Kidney epithelial cell (primary cell): Measurements from ENCODE around the gene KCTD16. TPM values are rescaled to one million over a fixed set of nuclear protein-coding genes. Genes with fewer than 3 reads are reported as not detected.

Source experiments
- DNase-seq: peaks from one replicate; pipeline ENCODE4 v3.0.0-alpha.2; 2010; ENCODE audit warnings: low read depth
- H3K27me3 ChIP-seq: 2 replicates; pipeline ENCODE4 v1.6.0; 2011; ENCODE audit warnings: low read length; ENCODE audit not compliant: control insufficient read depth, insufficient read depth
- H3K36me3 ChIP-seq: 2 replicates; pipeline ENCODE4 v1.5.1; 2011; ENCODE audit warnings: low read length; ENCODE audit not compliant: control insufficient read depth, insufficient read depth
- H3K4me3 ChIP-seq: 2 replicates; pipeline ENCODE4 v1.5.1; 2011; ENCODE audit warnings: low read depth, mild to moderate bottlenecking, control low read depth, low read length
- CTCF ChIP-seq: IDR thresholded peaks from 2 replicates; pipeline ENCODE4 v1.5.1; 2011; ENCODE audit warnings: mild to moderate bottlenecking, moderate library complexity, low read length, control low read depth, inconsistent platforms; ENCODE audit not compliant: insufficient read depth, poor library complexity, severe bottlenecking
- total RNA-seq: library from RNA; depleted of rRNA; stranded (reverse); fragments of >200 nt; gene quantifications from 2 replicates; pipeline ENCODE4 v1.2.3, GENCODE V29; 2015

KCTD16 gene
- total RNA-seq, 1 donor from 2014 or later: 1.4 TPM

- no peaks in the 10 kb centered on the region for H3K36me3 ChIP-seq
- no peaks in the 10 kb centered on the region for H3K27me3 ChIP-seq
- H3K4me3 ChIP-seq: no peak overlapping the region
- TF ChIP-seq CTCF: no peak
- no peak for DNase-seq
Observed at GRCh38 chr5:144265643-144266247, 95.1 kb downstream of the KCTD16 start.

- Histone ChIP-seq H3K27me3 (no peaks in the 10 kb centered on the region), H3K36me3 (no peaks in the 10 kb centered on the region), H3K4me3 (no peak overlapping the region)
- TF ChIP-seq CTCF: no peak
- no peak for DNase-seq
Observed at GRCh38 chr5:144267961-144268513, 97.4 kb downstream of the KCTD16 start.

- Histone ChIP-seq H3K36me3 (no peaks in the 10 kb centered on the region), H3K4me3 (no peak overlapping the region), H3K27me3 (no peaks in the 10 kb centered on the region)
- no peak for TF ChIP-seq CTCF
- DNase-seq: no peak
Observed at GRCh38 chr5:144273232-144274027, 102.8 kb downstream of the KCTD16 start.

- TF ChIP-seq CTCF: no peak
- no peak for DNase-seq
- no peaks in the 10 kb centered on the region for H3K36me3 ChIP-seq
- H3K27me3 ChIP-seq: no peaks in the 10 kb centered on the region
- no peak overlapping the region for H3K4me3 ChIP-seq
Observed at GRCh38 chr5:144275329-144275728, 104.7 kb downstream of the KCTD16 start.

- no peak for DNase-seq
- Histone ChIP-seq H3K4me3 (no peak overlapping the region), H3K36me3 (no peaks in the 10 kb centered on the region), H3K27me3 (no peaks in the 10 kb centered on the region)
- no peak for TF ChIP-seq CTCF
Observed at GRCh38 chr5:144276034-144276822, 105.6 kb downstream of the KCTD16 start.
